Measurements from ENCODE around the gene AEBP2.

GRCh38 chr12:19390051-19390598 is 49.2 kb upstream of the AEBP2 start:
- TF ChIP-seq CTCF (IDR thresholded peaks at IDR 0.05 in 4 of 5, conservative IDR thresholded peaks at IDR 0.05 in 1 of 5) (no peak), POLR2A (IDR thresholded peaks at IDR 0.05) (no peak)

Measured in gastrocnemius medialis (tissue), 4 donors.